Esophagus squamous epithelium (tissue), 4 donors: Measurements from ENCODE around the gene IQCE.

ENCODE experiments used
- CTCF ChIP-seq, 6 experiments: fragments of 450-650 bp in 4 of 6; fragments of 200-600 bp in 2 of 6; sonication (generic) in 2 of 6; IDR thresholded peaks; one replicate each; pipeline ENCODE4 v1.5.1; 2016 to 2019; ENCODE audit warnings: antibody characterized with exemption in 6 of 6, mild to moderate bottlenecking in 4 of 6, moderate library complexity in 4 of 6
- POLR2A ChIP-seq, 4 donors: fragments of 450-650 bp; IDR thresholded peaks; one replicate each; pipeline ENCODE4 v1.6.1; 2017; ENCODE audit warnings: antibody characterized with exemption in 4 of 4, mild to moderate bottlenecking in 4 of 4, moderate library complexity in 3 of 4

- no peak for TF ChIP-seq CTCF (IDR thresholded peaks at IDR 0.05)
- TF ChIP-seq POLR2A (IDR thresholded peaks at IDR 0.05): no peak
Observed at GRCh38 chr7:2586326-2587020, 27.7 kb downstream of the IQCE start.
